CD4-positive, alpha-beta memory T cell (primary cell): Measurements from ENCODE around the gene LMF1. TPM values are rescaled to one million over a fixed set of nuclear protein-coding genes. Genes with fewer than 3 reads are reported as not detected.

ENCODE experiments used
- CTCF ChIA-PET: fragments of 350-600 bp; sonication (Branson Sonifier 250); formaldehyde crosslinking; loops from one replicate; lab custom pipeline; 2021; ENCODE audit warnings: inconsistent platforms; ENCODE audit not compliant: partially characterized antibody; lab: Charles Lee
- POLR2A ChIA-PET: fragments of 350-600 bp; sonication (Branson Sonifier 250); formaldehyde crosslinking; loops from one replicate; lab custom pipeline; 2021; ENCODE audit not compliant: partially characterized antibody; lab: Charles Lee
- DNase-seq, 5 donors: peaks; one replicate each; pipeline versions ENCODE4 v3.0.0 to v3.0.0-alpha.2; 2020 to 2022; ENCODE audit warnings: mixed read lengths in 1 of 5
- H3K27ac ChIP-seq: one replicate; pipeline ENCODE4 v1.7.0; 2013; ENCODE audit warnings: low read depth, low read length
- H3K27me3 ChIP-seq: 2 replicates; pipeline ENCODE4 v1.7.0; 2013; ENCODE audit warnings: mild to moderate bottlenecking, low read length, moderate library complexity; ENCODE audit not compliant: insufficient read depth
- H3K36me3 ChIP-seq: 2 replicates; pipeline ENCODE4 v1.7.0; 2013; ENCODE audit warnings: mild to moderate bottlenecking, low read length, moderate library complexity; ENCODE audit not compliant: insufficient read depth
- H3K4me1 ChIP-seq: 2 replicates; pipeline ENCODE4 v1.7.0; 2013; ENCODE audit warnings: mild to moderate bottlenecking, low read length, moderate library complexity; ENCODE audit not compliant: insufficient read depth
- H3K4me3 ChIP-seq, 2 donors: one replicate each; pipeline ENCODE4 v1.7.0; 2013; ENCODE audit warnings: low read length in 2 of 2, mild to moderate bottlenecking in 1 of 2
- H3K9me3 ChIP-seq, 2 donors: one replicate each; pipeline ENCODE4 v1.7.0; 2013; ENCODE audit warnings: low read length in 2 of 2, control low read depth in 1 of 2; ENCODE audit not compliant: control insufficient read depth in 1 of 2
- H3K27ac Mint-ChIP-seq, 7 donors: one replicate each; pipeline ENCODE4 v1.8.0; 2020 to 2021; ENCODE audit warnings: mixed read lengths in 7 of 7, mild to moderate bottlenecking in 6 of 7, inconsistent platforms in 3 of 7, moderate library complexity in 3 of 7
- H3K27me3 Mint-ChIP-seq, 2 donors: one replicate each; pipeline ENCODE4 v1.8.0; 2020 to 2021; ENCODE audit warnings: mixed read lengths in 2 of 2
- H3K36me3 Mint-ChIP-seq, 2 donors: one replicate each; pipeline ENCODE4 v1.8.0; 2020 to 2021; ENCODE audit warnings: mixed read lengths in 2 of 2, inconsistent platforms in 1 of 2, mild to moderate bottlenecking in 1 of 2
- H3K4me1 Mint-ChIP-seq, 4 donors: one replicate each; pipeline ENCODE4 v1.8.0; 2020 to 2021; ENCODE audit warnings: mixed read lengths in 4 of 4, mild to moderate bottlenecking in 1 of 4
- H3K4me3 Mint-ChIP-seq, 8 donors: one replicate each; pipeline ENCODE4 v1.8.0; 2020 to 2021; ENCODE audit warnings: mixed read lengths in 8 of 8, mild to moderate bottlenecking in 7 of 8, moderate library complexity in 6 of 8, inconsistent platforms in 3 of 8
- H3K9me3 Mint-ChIP-seq, 8 donors: one replicate each; pipeline ENCODE4 v1.8.0; 2020 to 2021; ENCODE audit warnings: mixed read lengths in 8 of 8, mild to moderate bottlenecking in 5 of 8, inconsistent platforms in 3 of 8, moderate library complexity in 1 of 8
- intact Hi-C: fragments of 100-400 bp; cut with micrococcal nuclease; formaldehyde crosslinking; loops from one replicate; pipeline ENCODE4 v1.15.1; 2023
- polyA plus RNA-seq, 2 donors: library from polyadenylated mRNA; unstranded; fragments of 300-500 nt; fragmentation: Illumina TruSeq; gene quantifications; one replicate each; pipeline ENCODE4 v1.2.3, GENCODE V29; 2021
- total RNA-seq, 2 experiments: library from RNA; stranded (reverse); gene quantifications; one replicate each; pipeline ENCODE4 v1.2.3, GENCODE V29; 2021

Gene LMF1
- total and polyA plus RNA-seq, 4 experiments from 2014 or later: 8.5 to 59.7 (median 32.6) TPM

- intact Hi-C loops: no loop called here
- no peak for DNase-seq
- no peaks in the 10 kb centered on the region for H3K9me3 ChIP-seq
Observed at GRCh38 chr16:896261-897199, 74.3 kb downstream of the LMF1 start.

GRCh38 chr16:895371-895770 is 75.4 kb downstream of the LMF1 start:
- Mint-ChIP-seq H3K4me3 (no peak overlapping the region), H3K27me3 (no peaks in the 10 kb centered on the region), H3K27ac (no peak overlapping the region), H3K36me3 (peaks cover 7 to 13% of the 10 kb centered on the region in 2 donors), H3K9me3 (peaks cover 0 to 3% (median 0%) of the 10 kb centered on the region in 8 donors), H3K4me1 (peaks cover 0 to 4% (median 1%) of the 10 kb centered on the region in 4 donors)
- no peaks in the 10 kb centered on the region for H3K27me3 ChIP-seq
- no peak overlapping the region for H3K27ac ChIP-seq
- ChIA-PET CTCF (no interaction called here), POLR2A (no interaction called here)
- H3K36me3 ChIP-seq: no peaks in the 10 kb centered on the region
- intact Hi-C loops: no loop called here
- DNase-seq: no peak
- H3K9me3 ChIP-seq: no peaks in the 10 kb centered on the region
- H3K4me3 ChIP-seq: no peak overlapping the region
- no peaks in the 10 kb centered on the region for H3K4me1 ChIP-seq

More at GRCh38 chr16:896261-897199, 74.3 kb downstream of the LMF1 start:
- H3K36me3 ChIP-seq: no peaks in the 10 kb centered on the region
- peaks cover 0 to 4% (median 1%) of the 10 kb centered on the region in 4 donors for H3K4me1 Mint-ChIP-seq
- peaks cover 0 to 3% (median 0%) of the 10 kb centered on the region in 8 donors for H3K9me3 Mint-ChIP-seq
- H3K4me1 ChIP-seq: no peaks in the 10 kb centered on the region
- CTCF ChIA-PET: no interaction called here
- no peak overlapping the region for H3K27ac Mint-ChIP-seq
- H3K27me3 ChIP-seq: no peaks in the 10 kb centered on the region
- H3K27me3 Mint-ChIP-seq: no peaks in the 10 kb centered on the region
- peaks cover 7 to 13% of the 10 kb centered on the region in 2 donors for H3K36me3 Mint-ChIP-seq
- no peak overlapping the region for H3K4me3 Mint-ChIP-seq
- no peak overlapping the region for H3K27ac ChIP-seq
- no peak overlapping the region for H3K4me3 ChIP-seq
- POLR2A ChIA-PET: no interaction called here

GRCh38 chr16:894841-895240 is 75.9 kb downstream of the LMF1 start:
- peaks cover 3 to 16% of the 10 kb centered on the region in 2 donors for H3K36me3 Mint-ChIP-seq
- intact Hi-C loops: no loop called here

GRCh38 chr16:894136-894535 is 76.6 kb downstream of the LMF1 start:
- POLR2A ChIA-PET: no interaction called here
- peaks cover 0 to 3% (median 0%) of the 10 kb centered on the region in 8 donors for H3K9me3 Mint-ChIP-seq
- intact Hi-C loops: no loop called here
- no peak for DNase-seq
- H3K27ac Mint-ChIP-seq: no peak overlapping the region
- CTCF ChIA-PET: no interaction called here
- H3K36me3 ChIP-seq: no peaks in the 10 kb centered on the region
- H3K27ac ChIP-seq: no peak overlapping the region
- no peak overlapping the region for H3K4me3 ChIP-seq
- H3K4me1 ChIP-seq: no peaks in the 10 kb centered on the region
- peaks cover 0 to 4% (median 1%) of the 10 kb centered on the region in 4 donors for H3K4me1 Mint-ChIP-seq
- no peaks in the 10 kb centered on the region for H3K27me3 ChIP-seq
- H3K36me3 Mint-ChIP-seq: peaks cover 3 to 19% of the 10 kb centered on the region in 2 donors
- H3K9me3 ChIP-seq: no peaks in the 10 kb centered on the region
- no peak overlapping the region for H3K4me3 Mint-ChIP-seq
- H3K27me3 Mint-ChIP-seq: no peaks in the 10 kb centered on the region

More at GRCh38 chr16:894841-895240, 75.9 kb downstream of the LMF1 start:
- no peak overlapping the region for H3K27ac ChIP-seq
- DNase-seq: no peak
- H3K9me3 ChIP-seq: no peaks in the 10 kb centered on the region
- H3K4me3 ChIP-seq: no peak overlapping the region
- ChIA-PET CTCF (no interaction called here), POLR2A (no interaction called here)
- Mint-ChIP-seq H3K4me1 (peaks cover 0 to 4% (median 1%) of the 10 kb centered on the region in 4 donors), H3K9me3 (peaks cover 0 to 3% (median 0%) of the 10 kb centered on the region in 8 donors), H3K4me3 (no peak overlapping the region), H3K27me3 (no peaks in the 10 kb centered on the region), H3K27ac (no peak overlapping the region)
- H3K4me1 ChIP-seq: no peaks in the 10 kb centered on the region
- no peaks in the 10 kb centered on the region for H3K27me3 ChIP-seq
- H3K36me3 ChIP-seq: no peaks in the 10 kb centered on the region

GRCh38 chr16:893360-893759 is 77.4 kb downstream of the LMF1 start:
- no peaks in the 10 kb centered on the region for H3K27me3 Mint-ChIP-seq
- POLR2A ChIA-PET: no interaction called here
- peaks cover 3 to 16% of the 10 kb centered on the region in 2 donors for H3K36me3 Mint-ChIP-seq
- H3K27ac Mint-ChIP-seq: no peak overlapping the region
- H3K36me3 ChIP-seq: no peaks in the 10 kb centered on the region
- intact Hi-C loops: no loop called here
- peaks cover 0 to 4% (median 0%) of the 10 kb centered on the region in 4 donors for H3K4me1 Mint-ChIP-seq
- no peak overlapping the region for H3K27ac ChIP-seq
- no peaks in the 10 kb centered on the region for H3K27me3 ChIP-seq
- no peaks in the 10 kb centered on the region for H3K9me3 ChIP-seq
- peaks cover 0 to 3% (median 0%) of the 10 kb centered on the region in 8 donors for H3K9me3 Mint-ChIP-seq
- CTCF ChIA-PET: no interaction called here
- H3K4me3 Mint-ChIP-seq: no peak overlapping the region
- DNase-seq: no peak
- H3K4me3 ChIP-seq: no peak overlapping the region
- H3K4me1 ChIP-seq: no peaks in the 10 kb centered on the region

GRCh38 chr16:892536-893255 is 78.1 kb downstream of the LMF1 start:
- Mint-ChIP-seq H3K27me3 (no peaks in the 10 kb centered on the region), H3K36me3 (peaks cover 3 to 16% of the 10 kb centered on the region in 2 donors), H3K4me1 (peaks cover 0 to 4% (median 0%) of the 10 kb centered on the region in 4 donors), H3K4me3 (no peak overlapping the region), H3K27ac (peak overlapping the region in 1 of 7 donors; percentile 19), H3K9me3 (no peaks in the 10 kb centered on the region)
- POLR2A ChIA-PET: no interaction called here
- no peaks in the 10 kb centered on the region for H3K4me1 ChIP-seq
- H3K27me3 ChIP-seq: no peaks in the 10 kb centered on the region
- no peak overlapping the region for H3K27ac ChIP-seq
- no peak for DNase-seq
- intact Hi-C loops: no loop called here
- CTCF ChIA-PET: no interaction called here
- no peaks in the 10 kb centered on the region for H3K36me3 ChIP-seq
- H3K9me3 ChIP-seq: no peaks in the 10 kb centered on the region
- no peak overlapping the region for H3K4me3 ChIP-seq

GRCh38 chr16:892006-892405 is 78.8 kb downstream of the LMF1 start:
- POLR2A ChIA-PET: no interaction called here
- H3K27me3 Mint-ChIP-seq: no peaks in the 10 kb centered on the region

More at GRCh38 chr16:892006-892405, 78.8 kb downstream of the LMF1 start:
- Histone ChIP-seq H3K4me1 (no peaks in the 10 kb centered on the region), H3K4me3 (no peak overlapping the region), H3K9me3 (no peaks in the 10 kb centered on the region), H3K36me3 (no peaks in the 10 kb centered on the region), H3K27me3 (no peaks in the 10 kb centered on the region), H3K27ac (no peak overlapping the region)
- no peak for DNase-seq
- peaks cover 0 to 4% (median 0%) of the 10 kb centered on the region in 4 donors for H3K4me1 Mint-ChIP-seq
- H3K9me3 Mint-ChIP-seq: no peaks in the 10 kb centered on the region
- peaks cover 3 to 16% of the 10 kb centered on the region in 2 donors for H3K36me3 Mint-ChIP-seq
- no peak overlapping the region for H3K4me3 Mint-ChIP-seq
- H3K27ac Mint-ChIP-seq: no peak overlapping the region
- intact Hi-C loops: no loop called here
- CTCF ChIA-PET: no interaction called here
